Natural killer cell (primary cell): Measurements from ENCODE around the gene TSPAN11. TPM values are rescaled to one million over a fixed set of nuclear protein-coding genes. Genes with fewer than 3 reads are reported as not detected.

Experiments
- ATAC-seq, 3 donors: fragments of 150-1000 bp in 2 of 3; fragments of 200-7000 bp in 1 of 3; cut with Tn5 transposase; 1 replicate in 1 of 3; 2 replicates in 2 of 3; pipeline ENCODE4 v1.10.0; 2021; ENCODE audit warnings: mild to moderate bottlenecking in 2 of 3, moderate library complexity in 2 of 3
- DNase-seq, 2 donors: peaks; one replicate each; pipeline versions ENCODE4 v3.0.0 to v3.0.0-alpha.2; 2013 to 2021; ENCODE audit warnings: mixed read lengths in 1 of 2
- H3K27ac ChIP-seq: one replicate; pipeline ENCODE4 v1.5.1; 2013; ENCODE audit warnings: mild to moderate bottlenecking, low read length
- H3K27me3 ChIP-seq: one replicate; pipeline ENCODE4 v1.6.1; 2013; ENCODE audit warnings: low read length; ENCODE audit not compliant: control insufficient read depth, insufficient read depth
- H3K36me3 ChIP-seq: one replicate; pipeline ENCODE4 v1.6.1; 2013; ENCODE audit warnings: low read length; ENCODE audit not compliant: control insufficient read depth, insufficient read depth
- H3K4me1 ChIP-seq: one replicate; pipeline ENCODE4 v1.6.1; 2013; ENCODE audit warnings: low read length; ENCODE audit not compliant: control insufficient read depth, insufficient read depth
- H3K4me3 ChIP-seq: one replicate; pipeline ENCODE4 v1.5.1; 2013; ENCODE audit warnings: low read length
- H3K9me3 ChIP-seq: one replicate; pipeline ENCODE4 v1.6.1; 2013; ENCODE audit warnings: low read length; ENCODE audit not compliant: control insufficient read depth, insufficient read depth
- H3K27ac Mint-ChIP-seq, 2 donors: one replicate each; pipeline ENCODE4 v1.8.0; 2022; ENCODE audit warnings: mild to moderate bottlenecking in 2 of 2, mixed read lengths in 2 of 2, moderate library complexity in 1 of 2
- H3K27me3 Mint-ChIP-seq, 2 donors: one replicate each; pipeline ENCODE4 v1.8.0; 2022; ENCODE audit warnings: low read depth in 2 of 2, mixed read lengths in 2 of 2
- H3K36me3 Mint-ChIP-seq: one replicate; pipeline ENCODE4 v1.8.0; 2022; ENCODE audit warnings: mixed read lengths
- H3K4me1 Mint-ChIP-seq, 2 donors: one replicate each; pipeline ENCODE4 v1.8.0; 2022; ENCODE audit warnings: mixed read lengths in 2 of 2
- H3K4me3 Mint-ChIP-seq: one replicate; pipeline ENCODE4 v1.8.0; 2022; ENCODE audit warnings: mild to moderate bottlenecking, moderate library complexity, mixed read lengths
- H3K9me3 Mint-ChIP-seq, 2 donors: one replicate each; pipeline ENCODE4 v1.8.0; 2022; ENCODE audit warnings: mixed read lengths in 2 of 2
- CTCF ChIP-seq: fragments of 200-600 bp; IDR thresholded peaks from one replicate; pipeline ENCODE4 v1.8.0; 2022; ENCODE audit warnings: antibody characterized with exemption
- WGBS: methylation state at CpG from one replicate; pipeline ENCODE4 v1.1.7; 2013; ENCODE audit warnings: missing lambda C conversion rate; ENCODE audit not compliant: insufficient coverage; 5-methylcytosine and 5-hydroxymethylcytosine counted together
- intact Hi-C: fragments of 100-400 bp; cut with micrococcal nuclease; formaldehyde crosslinking; loops from one replicate; pipeline ENCODE4 v1.14.2; 2022
- total RNA-seq, 4 donors: library from RNA; stranded (reverse); fragments of 120-200 nt in 1 of 4; gene quantifications; one replicate each; pipeline versions ENCODE4 v1.2.3 to v1.2.4, GENCODE V29; 2013 to 2022

TSPAN11 gene
- total RNA-seq, 3 donors from 2014 or later (not counting 1 experiment from before 2014, with no cell fraction given) = not detected

GRCh38 chr12:31005256-31005943 is 78.9 kb downstream of the TSPAN11 start:
- Mint-ChIP-seq H3K27ac (no peak overlapping the region), H3K4me3 (no peak overlapping the region), H3K4me1 (peaks cover 0 to 5% of the 10 kb centered on the region in 2 donors), H3K36me3 (no peaks in the 10 kb centered on the region), H3K27me3 (peaks cover 0 to 2% of the 10 kb centered on the region in 2 donors), H3K9me3 (no peaks in the 10 kb centered on the region)
- H3K27ac ChIP-seq = no peak overlapping the region
- TF ChIP-seq CTCF = no peak
- no peaks in the 10 kb centered on the region for H3K27me3 ChIP-seq
- 89% methylated on average over 11 of the region's 15 CpGs for WGBS
- H3K4me3 ChIP-seq = no peak overlapping the region
- ATAC-seq (no peak), DNase-seq (no peak)
- no peaks in the 10 kb centered on the region for H3K36me3 ChIP-seq
- no peaks in the 10 kb centered on the region for H3K9me3 ChIP-seq
- no peaks in the 10 kb centered on the region for H3K4me1 ChIP-seq
- intact Hi-C loops = no loop called here

GRCh38 chr12:31005944-31006361 is 79.4 kb downstream of the TSPAN11 start:
- intact Hi-C loops = no loop called here
- TF ChIP-seq CTCF = no peak
- peaks cover 0 to 5% of the 10 kb centered on the region in 2 donors for H3K4me1 Mint-ChIP-seq

GRCh38 chr12:31006416-31007152 is 80.0 kb downstream of the TSPAN11 start:
- Mint-ChIP-seq H3K4me3 (no peak overlapping the region), H3K27me3 (no peaks in the 10 kb centered on the region), H3K9me3 (no peaks in the 10 kb centered on the region), H3K36me3 (no peaks in the 10 kb centered on the region), H3K4me1 (peaks cover 0 to 5% of the 10 kb centered on the region in 2 donors), H3K27ac (no peak overlapping the region)
- Histone ChIP-seq H3K4me1 (no peaks in the 10 kb centered on the region), H3K27me3 (no peaks in the 10 kb centered on the region), H3K9me3 (no peaks in the 10 kb centered on the region), H3K27ac (no peak overlapping the region), H3K4me3 (no peak overlapping the region), H3K36me3 (no peaks in the 10 kb centered on the region)
- DNase-seq = no peak
- ATAC-seq = no peak
- intact Hi-C loops = no loop called here
- 87% methylated on average over 9 of the region's 9 CpGs for WGBS
- no peak for TF ChIP-seq CTCF

More at GRCh38 chr12:31005944-31006361, 79.4 kb downstream of the TSPAN11 start:
- Histone ChIP-seq H3K27ac (no peak overlapping the region), H3K4me3 (no peak overlapping the region), H3K36me3 (no peaks in the 10 kb centered on the region), H3K9me3 (no peaks in the 10 kb centered on the region), H3K27me3 (no peaks in the 10 kb centered on the region), H3K4me1 (no peaks in the 10 kb centered on the region)
- ATAC-seq (no peak), DNase-seq (no peak)
- H3K27ac Mint-ChIP-seq = no peak overlapping the region
- 69% methylated on average over 4 of the region's 4 CpGs for whole genome bisulfite sequencing
- no peaks in the 10 kb centered on the region for H3K9me3 Mint-ChIP-seq
- no peaks in the 10 kb centered on the region for H3K36me3 Mint-ChIP-seq
- H3K27me3 Mint-ChIP-seq = peaks cover 0 to under 1% of the 10 kb centered on the region in 2 donors
- no peak overlapping the region for H3K4me3 Mint-ChIP-seq
